ENCODE data around the gene CORIN.
"Not testable (repeated sequence)": the region's sequence is repeated elsewhere in the genome, so short reads cannot be mapped to it uniquely, and the experiment has no call there.

Gene CORIN

GRCh38 chr4:47763279-47763678, 74.6 kb downstream of the CORIN start:
- DNase-seq: no peak

- DNase-seq: no peak
Observed at GRCh38 chr4:47762376-47763266, 75.2 kb downstream of the CORIN start.

GRCh38 chr4:47753316-47753715, 84.6 kb downstream of the CORIN start:
- not testable (repeated sequence) for DNase-seq

- DNase-seq: no peak
Observed at GRCh38 chr4:47752214-47752613, 85.7 kb downstream of the CORIN start.

- DNase-seq: no peak
Observed at GRCh38 chr4:47750788-47751187, 87.1 kb downstream of the CORIN start.

GRCh38 chr4:47749858-47750257, 88.0 kb downstream of the CORIN start:
- DNase-seq: no peak

GRCh38 chr4:47749060-47749459, 88.8 kb downstream of the CORIN start:
- DNase-seq: no peak

- DNase-seq: no peak
Observed at GRCh38 chr4:47747846-47748494, 89.9 kb downstream of the CORIN start.

GRCh38 chr4:47747211-47747610, 90.7 kb downstream of the CORIN start:
- DNase-seq: no peak

GRCh38 chr4:47746122-47746521, 91.7 kb downstream of the CORIN start:
- DNase-seq: no peak

GRCh38 chr4:47744843-47745382, 93.0 kb downstream of the CORIN start:
- DNase-seq: no peak

GRCh38 chr4:47744253-47744652, 93.6 kb downstream of the CORIN start:
- no peak for DNase-seq

- DNase-seq: no peak
Observed at GRCh38 chr4:47741200-47741599, 96.7 kb downstream of the CORIN start.

GRCh38 chr4:47737326-47737725, 100.5 kb downstream of the CORIN start:
- DNase-seq: no peak

GRCh38 chr4:47736555-47736954, 101.3 kb downstream of the CORIN start:
- DNase-seq: no peak

GRCh38 chr4:47736146-47736545, 101.7 kb downstream of the CORIN start:
- DNase-seq: no peak

- no peak for DNase-seq
Observed at GRCh38 chr4:47733302-47734175, 104.3 kb downstream of the CORIN start.

- DNase-seq: no peak
Observed at GRCh38 chr4:47731182-47731581, 106.7 kb downstream of the CORIN start.

- DNase-seq: no peak
Observed at GRCh38 chr4:47729131-47729680, 108.7 kb downstream of the CORIN start.

GRCh38 chr4:47721892-47722575, 115.8 kb downstream of the CORIN start:
- no peak for DNase-seq

- no peak for DNase-seq
Observed at GRCh38 chr4:47721485-47721884, 116.4 kb downstream of the CORIN start.

- no peak for DNase-seq
Observed at GRCh38 chr4:47720787-47721186, 117.1 kb downstream of the CORIN start.

Data from amniotic stem cell (primary cell).